HG02970 (cell line): ENCODE results near the gene TRIP12.
A peak's percentile ranks its signal among the peaks of the same experiment; 100 is the strongest.
"Not testable (repeated sequence)": the region's sequence is repeated elsewhere in the genome, so short reads cannot be mapped to it uniquely, and the experiment has no call there.

ENCODE experiments used
- ATAC-seq: cut with Tn5 transposase; IDR thresholded peaks from one replicate; pipeline ENCODE4 v1.9.1; 2021; ENCODE audit warnings: mild to moderate bottlenecking, moderate library complexity, moderate number of reproducible peaks; ENCODE audit not compliant: unreplicated experiment, low FRiP score

Gene TRIP12

DNA sequence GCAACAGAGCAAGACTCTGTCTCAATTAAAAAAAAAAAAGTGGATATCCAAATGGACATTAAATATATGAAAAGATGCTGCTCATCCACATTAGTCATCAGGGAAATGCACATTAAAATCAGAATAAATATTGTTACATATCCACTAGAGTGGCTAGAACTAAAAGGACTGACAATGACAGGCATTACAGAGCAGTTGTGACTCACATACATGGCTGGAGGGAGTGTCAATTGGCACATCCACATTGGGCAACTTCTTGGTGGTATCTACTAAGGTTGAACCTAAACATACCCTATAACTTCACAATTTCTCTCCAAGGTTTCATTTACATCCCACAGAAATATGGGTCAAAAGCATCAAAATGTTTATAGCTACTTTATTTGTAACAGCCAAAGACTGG lies 193.4 kb downstream of the TRIP12 start:
- ATAC-seq, result no peak

DNA sequence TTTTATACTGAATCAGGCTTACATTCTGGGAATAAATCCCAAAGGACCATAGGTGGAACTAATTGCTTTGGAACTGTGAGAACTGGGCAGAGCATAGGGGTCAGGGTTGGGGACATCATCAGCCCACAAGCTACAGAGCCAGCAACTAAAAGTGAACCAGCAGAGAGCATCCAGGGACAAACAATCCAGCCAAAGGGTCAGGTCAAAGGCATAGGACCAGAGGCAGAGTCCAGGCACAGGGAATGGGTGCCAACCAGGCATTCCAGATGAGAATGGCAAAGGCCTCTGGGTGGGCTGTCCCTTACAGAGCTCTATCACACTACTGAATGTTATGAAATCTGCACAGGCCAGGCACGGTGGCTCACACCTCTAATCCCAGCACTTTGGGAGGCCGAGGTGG lies 195.2 kb downstream of the TRIP12 start:
- no peak for ATAC-seq

DNA sequence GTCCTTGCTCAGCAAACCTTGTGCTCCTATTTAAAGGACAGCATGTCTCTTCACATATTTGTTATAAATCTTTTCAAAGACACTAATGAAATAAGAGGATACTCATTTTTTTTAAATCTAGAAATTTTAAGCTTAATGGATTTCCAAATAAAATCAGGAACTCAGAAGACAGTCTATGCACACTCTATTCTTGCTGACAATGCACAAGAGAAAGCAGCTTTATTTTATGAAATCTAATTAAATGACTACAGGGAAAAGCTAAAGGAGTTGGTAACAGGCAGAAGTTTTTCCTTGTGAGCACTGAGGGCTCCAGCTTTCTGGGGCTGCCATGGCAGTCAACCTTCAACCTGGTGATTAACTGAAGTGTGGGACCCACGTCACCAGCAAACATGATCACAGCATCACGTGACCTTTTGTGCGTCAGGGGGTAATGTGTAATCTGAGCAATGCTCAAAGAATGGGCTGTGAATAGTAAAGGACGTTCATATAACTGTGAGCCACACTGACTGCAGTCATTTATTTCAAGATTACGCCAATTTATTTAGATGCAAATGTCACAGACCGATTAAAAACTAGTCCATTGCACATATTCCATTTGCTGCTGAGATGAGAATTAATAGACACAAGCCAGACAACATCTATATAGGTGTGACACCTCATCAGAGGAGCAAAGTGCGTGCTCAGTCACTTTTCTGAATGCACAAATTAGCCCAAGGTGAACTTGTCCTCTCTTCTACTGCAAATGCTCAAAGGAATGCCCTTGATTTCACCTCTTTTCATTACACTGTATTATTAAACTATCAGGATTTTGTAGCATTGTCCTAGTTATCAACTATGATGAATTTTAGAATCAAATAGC lies 195.9 kb downstream of the TRIP12 start:
- no peak for ATAC-seq

DNA sequence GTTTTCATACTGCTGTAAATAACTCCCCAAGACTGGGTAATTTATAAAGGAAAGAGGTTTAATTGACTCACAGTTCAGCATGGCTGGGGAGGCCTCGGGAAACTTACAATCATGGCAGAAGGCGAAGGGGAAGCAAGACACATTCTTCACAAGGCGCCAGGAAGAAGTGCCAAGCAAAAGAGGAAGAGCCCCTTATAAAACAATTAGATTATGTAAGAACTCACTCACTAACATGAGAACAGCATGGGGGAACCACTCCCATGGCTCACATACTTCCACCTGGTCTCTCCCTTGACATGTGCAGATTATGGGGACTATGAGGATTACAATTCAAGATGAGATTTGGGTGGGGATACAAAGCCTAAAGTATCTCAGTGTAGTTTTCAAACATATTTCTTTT lies 198.6 kb downstream of the TRIP12 start:
- not testable (repeated sequence) for ATAC-seq

DNA sequence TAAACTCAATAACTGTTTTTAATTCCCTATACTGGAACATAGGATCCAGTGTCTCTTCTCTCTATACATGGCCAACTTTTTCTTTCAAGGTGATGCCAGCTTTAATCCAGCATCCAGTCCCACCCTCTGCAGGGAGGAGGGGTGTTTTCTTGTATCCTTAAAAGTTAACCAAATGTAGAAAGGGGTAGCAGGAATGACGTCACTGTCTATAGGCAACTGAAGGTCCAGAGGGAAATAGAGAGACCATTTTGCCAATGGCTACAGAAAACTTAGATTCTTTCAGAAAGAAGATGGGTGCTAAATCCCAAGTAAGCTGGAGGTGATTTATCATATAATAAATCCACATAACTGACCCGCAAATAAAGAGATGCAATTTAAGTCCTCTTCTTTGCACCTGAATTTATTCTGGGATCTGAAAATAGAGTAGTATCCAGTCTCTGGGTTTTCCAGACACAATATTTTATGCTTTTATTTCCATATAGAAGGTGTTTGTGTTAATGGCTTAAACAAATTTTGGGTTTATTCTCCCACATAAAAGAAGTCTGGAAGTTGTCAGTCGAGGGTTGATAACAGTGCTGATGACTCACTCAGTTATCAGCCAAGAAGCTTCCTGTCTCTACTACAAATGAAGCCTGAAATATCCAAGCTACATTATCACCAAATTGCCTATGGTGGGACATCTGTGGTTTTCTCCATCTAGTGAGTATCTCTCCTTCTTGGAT lies 201.7 kb downstream of the TRIP12 start:
- ATAC-seq, result no peak

DNA sequence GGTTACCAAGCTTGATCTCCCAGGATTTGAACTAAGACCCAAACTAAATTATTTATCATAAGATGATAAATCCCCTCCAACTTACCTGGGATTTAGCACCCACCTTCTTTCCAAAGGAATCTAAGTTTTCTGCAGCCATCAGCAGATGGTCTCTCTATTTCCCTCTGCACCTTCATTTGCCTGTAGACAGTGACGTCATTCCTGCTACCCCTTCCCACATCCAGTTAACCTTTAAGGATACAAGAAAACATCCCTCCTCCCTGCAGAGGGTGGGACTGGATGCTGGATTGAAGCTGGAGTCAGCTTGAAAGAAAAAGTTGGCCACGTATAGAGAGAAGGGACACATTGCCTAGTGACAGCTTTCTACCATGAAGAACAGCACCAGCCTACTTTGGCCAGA lies 203.8 kb downstream of the TRIP12 start:
- no peak for ATAC-seq

DNA sequence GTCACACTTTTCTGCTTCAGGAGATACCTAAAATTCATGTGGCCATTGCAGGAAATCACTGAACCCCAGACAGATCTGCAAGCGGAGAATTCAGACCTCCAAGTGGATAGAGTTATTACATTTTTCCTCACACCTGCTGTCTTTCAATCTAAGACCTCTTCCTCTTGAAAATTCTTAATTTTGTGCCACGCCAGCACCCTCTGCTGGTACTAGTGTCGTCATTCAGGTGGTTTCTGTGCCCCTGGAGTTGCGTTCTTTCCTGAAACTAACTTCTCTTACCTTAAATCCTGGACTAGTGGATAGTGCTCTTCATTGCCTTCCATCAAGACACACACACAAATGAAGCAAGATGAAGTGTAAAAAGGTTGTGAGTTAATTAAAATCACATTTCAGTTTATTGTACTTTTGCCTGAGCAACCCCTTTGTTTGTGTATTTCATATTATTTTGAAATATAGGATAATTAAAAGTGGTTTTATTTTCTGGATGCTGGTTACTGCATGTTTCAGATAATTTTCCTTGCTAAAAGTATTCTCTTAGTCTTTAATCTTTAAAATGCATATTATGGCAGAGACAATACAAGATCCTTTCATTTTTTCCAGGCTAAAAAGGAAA lies 205.8 kb downstream of the TRIP12 start:
- no peak for ATAC-seq

DNA sequence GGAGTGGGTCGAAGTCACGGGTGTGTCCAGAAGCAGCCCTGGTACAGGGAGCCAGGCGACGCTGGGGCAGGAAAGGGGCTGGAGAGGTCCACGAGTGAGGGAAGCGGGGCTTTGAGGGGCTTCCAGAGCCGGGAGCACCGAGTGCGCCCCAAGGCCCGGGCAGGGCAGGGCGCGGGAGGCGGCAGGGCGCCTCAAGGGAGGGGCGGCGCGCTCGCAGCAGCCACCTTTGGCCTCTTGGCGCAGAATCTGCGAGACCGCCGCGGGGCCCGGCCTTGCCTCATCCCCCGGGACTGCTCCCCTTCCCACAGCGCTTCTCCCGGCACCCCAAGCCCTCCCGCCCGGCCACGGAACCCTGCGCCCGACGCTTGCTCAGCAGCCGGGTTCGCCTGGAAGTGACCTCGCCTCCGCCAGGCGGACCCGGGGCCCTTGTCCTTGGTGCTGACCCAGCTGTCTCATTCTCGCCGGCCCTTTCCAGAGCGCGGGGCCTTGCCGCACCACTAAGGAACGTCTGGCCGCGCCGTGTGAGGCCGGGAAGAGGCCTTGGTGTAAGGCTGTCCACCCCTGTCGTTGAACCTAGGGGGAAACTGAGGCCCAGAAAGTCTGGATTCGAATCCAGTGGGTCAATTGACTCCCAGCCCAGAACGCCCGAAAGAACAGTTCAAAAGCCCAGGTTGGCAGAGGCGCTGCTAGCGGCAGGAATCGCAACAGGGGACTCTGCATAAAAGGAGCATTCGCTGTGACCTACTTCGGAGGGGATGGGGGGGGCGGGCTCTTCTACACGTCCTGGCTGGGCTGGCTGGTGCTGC lies 206.9 kb downstream of the TRIP12 start:
- peak; percentile 29 for ATAC-seq

DNA sequence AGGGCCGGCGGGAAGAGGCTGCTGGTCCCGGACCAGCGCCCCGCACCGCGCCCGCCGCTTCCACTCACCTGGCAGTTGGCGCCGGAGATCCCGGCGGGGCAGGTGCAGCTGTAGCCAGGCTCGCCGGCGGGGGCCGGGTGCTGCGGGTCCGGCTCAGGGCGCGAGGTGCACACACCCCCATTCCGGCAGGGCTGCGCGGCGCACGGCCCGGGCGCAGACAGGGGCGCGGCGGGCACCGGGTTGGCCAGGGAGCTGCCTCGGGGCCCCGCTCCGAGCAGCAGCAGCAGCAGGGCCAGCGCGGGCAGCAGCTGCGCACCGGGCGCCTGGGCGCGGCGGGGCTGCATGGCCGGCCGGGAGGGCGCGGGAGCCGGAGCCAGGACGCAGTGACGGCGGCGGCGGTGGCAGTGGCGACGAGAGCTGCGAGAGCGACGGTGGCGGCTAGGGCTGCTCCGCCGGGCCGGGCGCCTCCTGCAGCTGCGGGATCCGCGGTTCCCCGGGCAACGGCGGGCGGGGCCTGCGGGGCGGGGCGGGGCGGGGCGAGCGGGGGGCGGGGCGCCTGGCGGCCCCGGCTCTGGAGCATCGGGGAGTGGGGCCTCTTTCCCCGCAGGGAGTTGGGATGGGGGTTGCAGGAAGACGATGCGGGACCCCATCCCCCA lies 207.6 kb downstream of the TRIP12 start, which contains the start of gene DNER:
TSS of gene DNER (minus strand) at position 476 of the 656 bp plus-strand sequence. CDS start at position 344, 132 bp downstream.
- ATAC-seq, result peak; percentile 65
